ENCODE data around the gene EYS. TPM values are rescaled to one million over a fixed set of nuclear protein-coding genes. Genes with fewer than 3 reads are reported as not detected.

EYS gene
- under 1 TPM; 0.51 to 0.77 (median 0.61) TPM for polyA plus RNA-seq (ENCODE audit: insufficient read length in 4 of 4)

- no peak for DNase-seq (ENCODE audit: low read depth in 4 of 4, low spot score in 3 of 4)
Measured at GRCh38 chr6:65707126-65707826, at the start of gene EYS. EYS (minus strand) TSS chr6:65707226; CDS start chr6:65495410, 211,816 bp downstream.

- no peak for DNase-seq (ENCODE audit: low read depth in 4 of 4, low spot score in 3 of 4)
Measured at GRCh38 chr6:65746302-65746701, 39.3 kb upstream of the EYS start.

- DNase-seq (ENCODE audit: low read depth in 4 of 4, low spot score in 3 of 4), result no peak
Measured at GRCh38 chr6:65745614-65746013, 38.6 kb upstream of the EYS start.

- DNase-seq (ENCODE audit: low read depth in 4 of 4, low spot score in 3 of 4), result no peak
Measured at GRCh38 chr6:65728879-65729479, 22.0 kb upstream of the EYS start.

- no peak for DNase-seq (ENCODE audit: low read depth in 4 of 4, low spot score in 3 of 4)
Measured at GRCh38 chr6:65719101-65719500, 12.1 kb upstream of the EYS start.

GRCh38 chr6:65711531-65711930 lies 4.5 kb upstream of the EYS start:
- no peak for DNase-seq (ENCODE audit: low read depth in 4 of 4, low spot score in 3 of 4)

- DNase-seq (ENCODE audit: low read depth in 4 of 4, low spot score in 3 of 4), result no peak
Measured at GRCh38 chr6:65709099-65709830, 2.2 kb upstream of the EYS start.

GRCh38 chr6:65708162-65708561 lies 1.1 kb upstream of the EYS start:
- no peak for DNase-seq (ENCODE audit: low read depth in 4 of 4, low spot score in 3 of 4)

- DNase-seq (ENCODE audit: low read depth in 4 of 4, low spot score in 3 of 4), result no peak
Measured at GRCh38 chr6:65706436-65706835, 590 bp downstream of the EYS start.

GRCh38 chr6:65701325-65701724 lies 5.7 kb downstream of the EYS start:
- DNase-seq (ENCODE audit: low read depth in 4 of 4, low spot score in 3 of 4), result no peak

- DNase-seq (ENCODE audit: low read depth in 4 of 4, low spot score in 3 of 4), result no peak
Measured at GRCh38 chr6:65700561-65700960, 6.5 kb downstream of the EYS start.

- no peak for DNase-seq (ENCODE audit: low read depth in 4 of 4, low spot score in 3 of 4)
Measured at GRCh38 chr6:65692109-65692508, 14.9 kb downstream of the EYS start.

- no peak for DNase-seq (ENCODE audit: low read depth in 4 of 4, low spot score in 3 of 4)
Measured at GRCh38 chr6:65680232-65680631, 26.8 kb downstream of the EYS start.

GRCh38 chr6:65671922-65672321 lies 35.1 kb downstream of the EYS start:
- DNase-seq (ENCODE audit: low read depth in 4 of 4, low spot score in 3 of 4), result no peak

- no peak for DNase-seq (ENCODE audit: low read depth in 4 of 4, low spot score in 3 of 4)
Measured at GRCh38 chr6:65667916-65668656, 38.9 kb downstream of the EYS start.

- DNase-seq (ENCODE audit: low read depth in 4 of 4, low spot score in 3 of 4), result no peak
Measured at GRCh38 chr6:65650086-65650485, 56.9 kb downstream of the EYS start.

- no peak for DNase-seq (ENCODE audit: low read depth in 4 of 4, low spot score in 3 of 4)
Measured at GRCh38 chr6:65649392-65649791, 57.6 kb downstream of the EYS start.

GRCh38 chr6:65646544-65646943 lies 60.5 kb downstream of the EYS start:
- no peak for DNase-seq (ENCODE audit: low read depth in 4 of 4, low spot score in 3 of 4)

- DNase-seq (ENCODE audit: low read depth in 4 of 4, low spot score in 3 of 4), result no peak
Measured at GRCh38 chr6:65642776-65643175, 64.2 kb downstream of the EYS start.

GRCh38 chr6:65638047-65638831 lies 68.8 kb downstream of the EYS start:
- DNase-seq (ENCODE audit: low read depth in 4 of 4, low spot score in 3 of 4), result no peak

Measured in right renal pelvis (tissue), 4 donors.